ENCODE data around the gene MAP1LC3B2.

MAP1LC3B2 gene

DNA sequence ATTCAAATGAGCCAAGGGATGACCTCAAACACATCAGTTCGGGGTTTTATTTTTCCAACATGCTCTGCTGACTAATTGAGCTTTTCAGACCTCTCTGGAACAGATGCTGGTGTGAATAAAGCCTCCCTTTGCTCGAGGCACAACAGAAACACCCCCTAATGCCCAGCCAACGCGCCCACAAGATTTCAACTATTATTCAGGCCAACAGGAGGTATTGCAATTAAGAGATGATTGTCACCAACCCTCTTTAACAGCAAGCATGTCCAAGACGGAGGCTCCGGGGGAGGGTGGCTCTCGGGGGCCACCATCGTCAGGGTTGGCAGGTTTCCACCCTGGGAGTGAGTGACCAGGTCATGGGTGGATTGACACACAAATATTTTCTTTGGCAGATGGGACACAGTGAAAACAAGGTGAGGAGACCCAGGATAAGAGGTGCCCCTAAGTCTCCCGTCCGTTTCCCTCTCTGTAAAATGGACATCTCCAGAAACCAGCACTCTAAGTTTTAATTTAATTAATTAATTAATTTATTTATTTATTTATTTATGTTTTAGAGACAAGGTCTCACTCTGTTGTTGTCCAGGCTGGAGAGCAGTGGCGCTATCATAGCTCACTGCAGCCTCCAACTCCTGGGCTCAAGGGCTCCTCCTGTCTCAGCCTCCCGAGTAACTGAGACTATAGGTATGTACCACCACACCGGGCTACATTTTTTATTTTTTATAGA is 56.1 kb downstream of the MAP1LC3B2 start:
- no peak for DNase-seq (ENCODE audit: low spot score)

- no peak for DNase-seq (ENCODE audit: low spot score)
Measured at GRCh38 chr12:116616536-116617248, 57.5 kb downstream of the MAP1LC3B2 start.

DNA sequence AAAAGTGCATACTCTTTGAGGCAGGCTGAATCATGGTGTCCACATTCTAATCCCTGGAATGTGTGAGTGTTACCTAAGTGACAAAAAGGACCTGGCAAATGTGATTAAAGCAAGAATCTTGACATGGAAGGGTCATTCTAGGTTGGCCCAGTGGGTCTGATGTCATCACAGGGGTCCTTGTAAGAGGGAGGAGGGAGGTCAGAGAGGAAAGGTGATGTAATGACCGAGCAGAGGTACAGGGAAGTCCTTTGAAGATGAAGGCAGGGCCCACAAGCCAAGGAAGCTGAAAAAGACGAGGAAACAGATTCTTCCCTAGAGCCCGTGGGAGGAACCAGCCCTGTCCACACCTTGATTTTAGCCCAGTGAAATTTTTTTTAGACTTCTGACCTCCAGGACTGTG is 60.1 kb downstream of the MAP1LC3B2 start:
- DNase-seq (ENCODE audit: low spot score): no peak

DNA sequence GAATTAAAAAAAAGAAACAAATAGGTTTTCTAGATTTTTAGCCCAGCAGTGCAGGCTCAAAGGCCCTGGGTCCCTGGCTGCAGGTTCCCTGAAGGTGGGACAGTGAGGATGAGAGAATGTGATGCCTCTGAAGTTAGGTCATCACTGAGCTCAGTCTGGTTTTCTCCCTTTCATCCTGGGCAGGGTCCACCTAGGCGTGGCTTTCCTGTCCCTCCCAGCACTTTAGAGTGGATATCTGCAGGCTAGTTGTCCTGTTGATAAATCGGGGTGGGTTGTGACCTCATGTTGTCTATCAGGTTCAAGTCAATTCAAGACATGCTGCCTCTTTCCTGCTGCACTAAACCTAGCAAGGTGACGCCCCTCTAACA is 60.9 kb downstream of the MAP1LC3B2 start:
- DNase-seq (ENCODE audit: low spot score): no peak

- DNase-seq (ENCODE audit: low spot score): no peak
Measured at GRCh38 chr12:116620492-116621191, 61.5 kb downstream of the MAP1LC3B2 start.

DNA sequence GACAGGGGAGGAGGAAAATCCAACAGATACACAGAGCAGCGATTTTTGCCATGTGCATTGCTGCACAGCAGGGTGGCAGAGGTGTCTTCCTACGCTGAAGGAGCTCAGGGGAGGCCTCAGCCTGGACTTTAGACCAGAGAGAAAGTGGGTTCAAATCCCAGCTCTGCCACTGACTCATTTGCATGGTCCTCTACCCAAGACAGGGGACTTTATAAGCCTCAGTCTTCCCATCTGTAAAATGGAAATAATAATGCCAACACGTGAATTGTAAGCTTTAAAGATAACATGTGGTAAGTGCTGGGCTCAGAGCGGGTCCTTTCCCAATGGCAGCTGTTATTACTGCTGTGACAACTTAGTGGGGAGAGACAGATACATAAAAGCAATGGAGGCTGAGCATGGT is 62.0 kb downstream of the MAP1LC3B2 start:
- no peak for DNase-seq (ENCODE audit: low spot score)

DNA sequence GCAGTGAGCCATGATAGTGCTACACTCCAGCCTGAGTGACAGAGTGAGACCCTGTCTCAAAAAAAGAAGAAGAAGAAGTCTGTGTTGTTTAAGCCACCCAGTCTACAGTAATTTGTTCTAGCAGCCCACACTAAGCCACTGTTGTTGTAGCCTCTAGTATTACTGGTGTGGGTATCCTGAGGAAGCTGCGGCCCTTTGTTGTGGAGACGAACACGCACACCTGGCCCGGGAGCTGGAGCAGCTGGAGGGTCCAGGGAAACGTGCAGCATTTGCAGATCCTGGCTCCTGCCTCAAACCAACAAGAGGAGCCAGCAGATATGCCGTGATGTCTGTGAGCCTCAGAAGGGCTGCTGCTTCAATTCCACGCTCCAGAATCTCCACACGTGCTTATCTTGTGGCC is 65.3 kb downstream of the MAP1LC3B2 start:
- no peak for DNase-seq (ENCODE audit: low spot score)

DNA sequence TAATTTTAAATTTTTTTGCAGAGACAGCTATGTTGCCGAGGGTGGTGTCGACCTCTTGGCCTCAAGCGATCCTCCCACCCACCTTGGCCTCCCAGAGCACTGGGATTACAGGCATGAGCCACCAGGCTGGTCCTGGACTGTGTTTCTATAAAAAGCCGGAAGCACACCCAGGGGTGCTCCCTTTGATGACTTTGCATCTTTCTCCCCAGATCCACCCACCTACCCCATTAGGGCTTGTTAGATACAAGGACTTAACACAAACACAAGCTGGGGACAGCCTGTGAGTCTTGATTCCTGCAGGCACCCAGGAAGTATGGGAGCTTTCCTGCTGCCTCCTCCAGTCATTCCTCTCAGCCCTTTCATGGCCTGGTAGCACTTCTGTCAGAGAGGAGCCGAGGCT is 67.0 kb downstream of the MAP1LC3B2 start:
- DNase-seq (ENCODE audit: low spot score): no peak

Data from AG08395 (cell line).